Gastrocnemius medialis (tissue), 4 donors: ENCODE measurements around the gene KCNB1. TPM values are rescaled to one million over a fixed set of nuclear protein-coding genes. Genes with fewer than 3 reads are reported as not detected.

Experiments used
- ATAC-seq, 2 donors: fragments of 150-250 bp; one replicate each; pipeline ENCODE4 v1.9.1; 2016
- DNase-seq, 2 donors: peaks; one replicate each; pipeline ENCODE4 v3.0.0-alpha.2; 2019
- H3K27ac ChIP-seq, 4 donors: fragments of 200-600 bp; sonication (generic); 1 replicate in 1 of 4; 2 replicates in 3 of 4; pipeline ENCODE4 v1.5.1; 2016 to 2018; ENCODE audit warnings: mild to moderate bottlenecking in 2 of 4, moderate library complexity in 1 of 4
- H3K27me3 ChIP-seq, 3 donors: fragments of 200-600 bp; sonication (generic) in 2 of 3; 1 replicate in 1 of 3; 2 replicates in 2 of 3; pipeline versions ENCODE4 v1.5.1 to v1.6.0; 2016 to 2019; ENCODE audit warnings: mild to moderate bottlenecking in 1 of 3, moderate library complexity in 1 of 3
- H3K36me3 ChIP-seq, 2 donors: fragments of 200-600 bp; sonication (generic) in 1 of 2; one replicate each; pipeline ENCODE4 v1.5.1; 2017 to 2018
- H3K4me1 ChIP-seq, 2 donors: fragments of 200-600 bp; sonication (generic) in 1 of 2; one replicate each; pipeline ENCODE4 v1.5.1; 2016 to 2017; ENCODE audit warnings: mild to moderate bottlenecking in 2 of 2
- H3K4me3 ChIP-seq, 4 donors: fragments of 200-600 bp; sonication (generic) in 3 of 4; 1 replicate in 1 of 4; 2 replicates in 3 of 4; pipeline ENCODE4 v1.5.1; 2016 to 2019; ENCODE audit warnings: mild to moderate bottlenecking in 2 of 4
- H3K9me3 ChIP-seq, 3 donors: fragments of 200-600 bp; sonication (generic) in 2 of 3; 1 replicate in 1 of 3; 2 replicates in 2 of 3; pipeline ENCODE4 v1.5.1; 2016 to 2019
- CTCF ChIP-seq, 5 experiments: fragments of 450-650 bp in 3 of 5; fragments of 200-600 bp in 2 of 5; sonication (generic) in 2 of 5; IDR thresholded peaks in 4 of 5; conservative IDR thresholded peaks in 1 of 5; 1 replicate in 4 of 5; 2 replicates in 1 of 5; pipeline ENCODE4 v1.5.1; 2016 to 2019; ENCODE audit warnings: antibody characterized with exemption in 5 of 5, mild to moderate bottlenecking in 3 of 5, moderate library complexity in 3 of 5
- POLR2A ChIP-seq, 2 donors: fragments of 450-650 bp; IDR thresholded peaks; one replicate each; pipeline ENCODE4 v1.6.1; 2017; ENCODE audit warnings: antibody characterized with exemption in 2 of 2, mild to moderate bottlenecking in 2 of 2, moderate library complexity in 2 of 2
- in situ Hi-C, 4 donors: fragments of 200-750 bp; cut with MboI; loops; one replicate each; pipeline versions ENCODE4 v1.15.0 to v1.8.0; 2017; ENCODE audit warnings: low sequenced_read_pairs in 4 of 4
- intact Hi-C: fragments of 100-400 bp; cut with DNase I; formaldehyde crosslinking; loops from one replicate; pipeline ENCODE4 v1.15.1; 2023; ENCODE audit warnings: low total_unique reads
- total RNA-seq, 4 donors: library from RNA; depleted of rRNA; stranded (reverse); fragments of >200 nt; gene quantifications; one replicate each; pipeline versions ENCODE4 v1.1.0 to v1.2.3, GENCODE V29; 2016

KCNB1 gene
- total RNA-seq, 4 donors from 2014 or later = 6.6 to 34.7 (median 9.4) TPM

- intact Hi-C loops = loop anchor here (1.0 to 2.0 kb wide), 3 partner anchors 23 to 174 kb away; no protein-coding TSS in a partner anchor
- DNase-seq = peak; percentile 60 to 76
- Histone ChIP-seq H3K4me1 (peaks cover 34 to 41% of the 10 kb centered on the region in 2 donors), H3K9me3 (no peaks in the 10 kb centered on the region), H3K4me3 (peak overlapping the region in 1 of 4 donors; percentile 21), H3K27ac (peak overlapping the region; percentile 4 to 82 (median 77)), H3K36me3 (no peaks in the 10 kb centered on the region), H3K27me3 (no peaks in the 10 kb centered on the region)
- TF ChIP-seq CTCF (IDR thresholded peaks at IDR 0.05 in 4 of 5, conservative IDR thresholded peaks at IDR 0.05 in 1 of 5) (no peak), POLR2A (IDR thresholded peaks at IDR 0.05) (no peak)
- in situ Hi-C loops = no loop called here
- peak; percentile 39 to 69 for ATAC-seq
Observed at GRCh38 chr20:49507741-49508434, 25.4 kb upstream of the KCNB1 start.

- no peaks in the 10 kb centered on the region for H3K27me3 ChIP-seq
- ATAC-seq (no peak), DNase-seq (no peak)
- TF ChIP-seq POLR2A (IDR thresholded peaks at IDR 0.05) (no peak), CTCF (IDR thresholded peaks at IDR 0.05 in 4 of 5, conservative IDR thresholded peaks at IDR 0.05 in 1 of 5) (no peak)
- H3K4me1 ChIP-seq = peaks cover 27 to 33% of the 10 kb centered on the region in 2 donors
- in situ Hi-C loops (no loop called here), intact Hi-C loops (no loop called here)
- H3K9me3 ChIP-seq = no peaks in the 10 kb centered on the region
- no peak overlapping the region for H3K27ac ChIP-seq
- no peak overlapping the region for H3K4me3 ChIP-seq
- no peaks in the 10 kb centered on the region for H3K36me3 ChIP-seq
Observed at GRCh38 chr20:49505518-49505917, 23.1 kb upstream of the KCNB1 start.

GRCh38 chr20:49503176-49503575, 20.7 kb upstream of the KCNB1 start:
- Histone ChIP-seq H3K27ac (no peak overlapping the region), H3K9me3 (no peaks in the 10 kb centered on the region), H3K4me3 (no peak overlapping the region), H3K4me1 (peaks cover 4 to 10% of the 10 kb centered on the region in 2 donors), H3K27me3 (no peaks in the 10 kb centered on the region), H3K36me3 (no peaks in the 10 kb centered on the region)
- DNase-seq (no peak), ATAC-seq (no peak)
- TF ChIP-seq CTCF (IDR thresholded peaks at IDR 0.05 in 4 of 5, conservative IDR thresholded peaks at IDR 0.05 in 1 of 5) (no peak), POLR2A (IDR thresholded peaks at IDR 0.05) (no peak)
- in situ Hi-C loops = no loop called here
- intact Hi-C loops = loop anchor here (5.0 kb wide), 1 partner anchor 564 kb away; no protein-coding TSS in a partner anchor

- no peak overlapping the region for H3K27ac ChIP-seq
- DNase-seq (no peak), ATAC-seq (peak; percentile 61 to 76)
- no peak overlapping the region for H3K4me3 ChIP-seq
- intact Hi-C loops (loop anchor here (5.0 kb wide), 1 partner anchor 565 kb away; no protein-coding TSS in a partner anchor), in situ Hi-C loops (no loop called here)
- H3K4me1 ChIP-seq = peaks cover 0 to 5% of the 10 kb centered on the region in 2 donors
- H3K9me3 ChIP-seq = no peaks in the 10 kb centered on the region
- no peaks in the 10 kb centered on the region for H3K36me3 ChIP-seq
- TF ChIP-seq CTCF (IDR thresholded peaks at IDR 0.05 in 4 of 5, conservative IDR thresholded peaks at IDR 0.05 in 1 of 5) (no peak), POLR2A (IDR thresholded peaks at IDR 0.05) (no peak)
- H3K27me3 ChIP-seq = no peaks in the 10 kb centered on the region
Observed at GRCh38 chr20:49501917-49502316, 19.4 kb upstream of the KCNB1 start.
